ENCODE measurements around the gene OCA2.

OCA2 gene

DNA sequence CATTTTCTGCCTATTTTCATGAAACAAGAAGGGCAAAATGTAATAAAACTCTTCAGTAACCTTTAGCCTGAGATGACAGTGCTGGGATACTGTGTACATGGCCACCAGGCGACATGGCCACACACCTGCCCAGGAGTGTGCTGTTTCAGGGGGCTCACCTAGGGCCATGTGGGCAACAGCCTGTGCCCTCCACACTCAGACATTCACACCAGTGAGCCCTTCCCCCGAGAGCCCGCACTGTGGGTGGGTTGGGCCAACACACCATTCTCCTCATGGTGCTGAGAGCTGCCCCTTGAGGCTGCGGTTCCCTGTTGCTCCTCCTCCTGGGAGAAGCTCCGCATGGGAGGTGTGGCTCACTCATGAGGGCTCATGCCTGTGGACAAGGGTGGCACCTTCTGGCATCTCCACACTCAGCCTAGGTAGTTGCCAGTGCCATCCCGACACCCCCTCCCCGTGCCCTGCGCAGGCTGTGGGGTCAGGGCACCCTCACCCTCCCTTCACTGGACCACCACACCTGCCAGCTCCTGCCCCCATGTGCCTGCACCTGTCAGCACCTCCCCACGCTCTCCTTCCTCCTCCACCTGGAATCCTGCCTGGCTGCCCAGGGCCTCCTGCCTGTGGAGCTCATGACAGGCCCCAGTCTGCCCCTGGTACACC is 19.7 kb downstream of the OCA2 start:
- H3K79me2 ChIP-seq (ENCODE audit: insufficient read depth, low read length), result no peaks in the 10 kb centered on the region
- no peaks in the 10 kb centered on the region for H3K27me3 ChIP-seq (ENCODE audit: low read length)
- no peak overlapping the region for H3K27ac ChIP-seq (ENCODE audit: low read depth, low read length)
- no peaks in the 10 kb centered on the region for H3K9me2 ChIP-seq (replicated peaks; ENCODE audit: insufficient read depth, low read length)
- H3K9me3 ChIP-seq (ENCODE audit: insufficient read depth, low read length), result no peaks in the 10 kb centered on the region
- TF ChIP-seq EZH2phosphoT487 (conservative IDR thresholded peaks at IDR 0.05; ENCODE audit: low read length) (no peak), CTCF (IDR thresholded peaks at IDR 0.05; ENCODE audit: insufficient read depth, low read length, poor library complexity, severe bottlenecking) (no peak)
- H3K4me3 ChIP-seq (ENCODE audit: insufficient read depth, low read length, poor library complexity, severe bottlenecking), result no peak overlapping the region
- H3K4me2 ChIP-seq (ENCODE audit: low read depth, low read length, poor library complexity, severe bottlenecking), result no peak overlapping the region
- no peaks in the 10 kb centered on the region for H3F3A ChIP-seq (ENCODE audit: insufficient read depth)
- H3K36me3 ChIP-seq (ENCODE audit: low read length), result no peaks in the 10 kb centered on the region
- no peaks in the 10 kb centered on the region for H4K20me1 ChIP-seq (ENCODE audit: low read depth, low read length)
- no peak overlapping the region for H2AFZ ChIP-seq (ENCODE audit: low read depth, low read length, severe bottlenecking)
- no peak overlapping the region for H3K9ac ChIP-seq (ENCODE audit: low read length)

GRCh38 chr15:28078191-28078719 is 20.9 kb downstream of the OCA2 start:
- no peaks in the 10 kb centered on the region for H3K79me2 ChIP-seq (ENCODE audit: insufficient read depth, low read length)

DNA sequence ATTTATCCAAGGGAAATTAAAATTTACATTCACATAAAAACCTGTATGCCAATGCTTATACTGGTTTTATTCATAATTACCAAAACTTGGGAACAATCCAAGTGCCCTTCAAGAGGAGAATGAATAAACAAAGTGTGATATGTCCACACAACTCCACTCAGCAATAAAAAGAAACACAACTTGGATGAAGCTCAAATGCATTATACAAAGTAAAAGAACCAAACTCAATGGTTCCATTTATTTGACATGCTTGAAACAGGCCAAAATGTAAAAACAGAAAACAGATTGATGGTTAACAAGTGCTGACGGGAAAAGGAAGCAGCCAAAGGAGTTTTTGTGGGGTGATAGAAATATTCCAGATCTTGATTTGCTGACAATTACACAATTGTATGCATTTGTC is 23.5 kb downstream of the OCA2 start:
- TF ChIP-seq CTCF (IDR thresholded peaks at IDR 0.05; ENCODE audit: insufficient read depth, low read length, poor library complexity, severe bottlenecking) (no peak), EZH2phosphoT487 (conservative IDR thresholded peaks at IDR 0.05; ENCODE audit: low read length) (no peak)
- no peaks in the 10 kb centered on the region for H4K20me1 ChIP-seq (ENCODE audit: low read depth, low read length)
- no peaks in the 10 kb centered on the region for H3F3A ChIP-seq (ENCODE audit: insufficient read depth)
- no peaks in the 10 kb centered on the region for H3K9me3 ChIP-seq (ENCODE audit: insufficient read depth, low read length)
- H3K9me2 ChIP-seq (replicated peaks; ENCODE audit: insufficient read depth, low read length), result no peaks in the 10 kb centered on the region
- H3K9ac ChIP-seq (ENCODE audit: low read length), result no peak overlapping the region
- H2AFZ ChIP-seq (ENCODE audit: low read depth, low read length, severe bottlenecking), result no peak overlapping the region
- no peaks in the 10 kb centered on the region for H3K79me2 ChIP-seq (ENCODE audit: insufficient read depth, low read length)
- H3K4me3 ChIP-seq (ENCODE audit: insufficient read depth, low read length, poor library complexity, severe bottlenecking), result no peak overlapping the region
- no peaks in the 10 kb centered on the region for H3K27me3 ChIP-seq (ENCODE audit: low read length)
- H3K4me2 ChIP-seq (ENCODE audit: low read depth, low read length, poor library complexity, severe bottlenecking), result no peak overlapping the region
- H3K36me3 ChIP-seq (ENCODE audit: low read length), result no peaks in the 10 kb centered on the region
- H3K27ac ChIP-seq (ENCODE audit: low read depth, low read length), result no peak overlapping the region

More at GRCh38 chr15:28078191-28078719, 20.9 kb downstream of the OCA2 start:
- Histone ChIP-seq H3K27ac (ENCODE audit: low read depth, low read length) (no peak overlapping the region), H2AFZ (ENCODE audit: low read depth, low read length, severe bottlenecking) (no peak overlapping the region), H3K27me3 (ENCODE audit: low read length) (no peaks in the 10 kb centered on the region), H3K4me3 (ENCODE audit: insufficient read depth, low read length, poor library complexity, severe bottlenecking) (no peak overlapping the region), H3K9me2 (replicated peaks; ENCODE audit: insufficient read depth, low read length) (no peaks in the 10 kb centered on the region), H3K36me3 (ENCODE audit: low read length) (no peaks in the 10 kb centered on the region), H3K9ac (ENCODE audit: low read length) (no peak overlapping the region), H3K9me3 (ENCODE audit: insufficient read depth, low read length) (no peaks in the 10 kb centered on the region), H4K20me1 (ENCODE audit: low read depth, low read length) (no peaks in the 10 kb centered on the region), H3K4me2 (ENCODE audit: low read depth, low read length, poor library complexity, severe bottlenecking) (no peak overlapping the region), H3F3A (ENCODE audit: insufficient read depth) (no peaks in the 10 kb centered on the region)
- no peak for TF ChIP-seq EZH2phosphoT487 (conservative IDR thresholded peaks at IDR 0.05; ENCODE audit: low read length)
- no peak for TF ChIP-seq CTCF (IDR thresholded peaks at IDR 0.05; ENCODE audit: insufficient read depth, low read length, poor library complexity, severe bottlenecking)
